Lower lobe of right lung (tissue), 2 donors: Measurements from ENCODE around the gene CFAP410. TPM values are rescaled to one million over a fixed set of nuclear protein-coding genes. Genes with fewer than 3 reads are reported as not detected.

Experiments
- ATAC-seq, 2 donors: fragments of 200-7000 bp; cut with Tn5 transposase; one replicate each; pipeline ENCODE4 v1.9.1; 2020 to 2022; ENCODE audit warnings: mild to moderate bottlenecking in 2 of 2, moderate library complexity in 2 of 2
- DNase-seq: peaks from one replicate; pipeline ENCODE4 v3.0.0-alpha.2; 2020
- H3K27ac ChIP-seq: fragments of 200-600 bp; one replicate; pipeline ENCODE4 v1.8.0; 2022
- H3K27me3 ChIP-seq: fragments of 200-600 bp; one replicate; pipeline ENCODE4 v1.8.0; 2022; ENCODE audit warnings: low read depth
- H3K36me3 ChIP-seq: fragments of 200-600 bp; one replicate; pipeline ENCODE4 v1.8.0; 2022; ENCODE audit warnings: mild to moderate bottlenecking
- H3K4me1 ChIP-seq: fragments of 200-600 bp; one replicate; pipeline ENCODE4 v1.8.0; 2022
- H3K4me3 ChIP-seq: fragments of 200-600 bp; one replicate; pipeline ENCODE4 v1.8.0; 2022; ENCODE audit warnings: mild to moderate bottlenecking
- H3K9me3 ChIP-seq: fragments of 200-600 bp; one replicate; pipeline ENCODE4 v1.8.0; 2022
- CTCF ChIP-seq: fragments of 200-600 bp; IDR thresholded peaks from one replicate; pipeline ENCODE4 v1.8.0; 2022; ENCODE audit warnings: antibody characterized with exemption, mild to moderate bottlenecking
- intact Hi-C: fragments of 100-400 bp; cut with DNase I; formaldehyde crosslinking; loops from one replicate; pipeline ENCODE4 v1.11.0; 2022
- total RNA-seq: library from RNA; stranded (reverse); fragmentation: NEBNext Ultra II Directional; extraction: Animal tissue kit (Norgen Biotek cat#: 25700); gene quantifications from one replicate; pipeline ENCODE4 v1.2.1, GENCODE V29; 2021
- donor health status: DM: no; HTN: yes; CAD: no; lungs with severe emphysema.

The CFAP410 gene
- total RNA-seq, 1 donor from 2014 or later = 20.3 TPM

- ATAC-seq (peak; percentile 62 to 65), DNase-seq (peak; percentile 90)
- no peaks in the 10 kb centered on the region for H3K36me3 ChIP-seq
- intact Hi-C loops = no loop called here
- no peaks in the 10 kb centered on the region for H3K27me3 ChIP-seq
- TF ChIP-seq CTCF = peak; percentile 85
- no peaks in the 10 kb centered on the region for H3K9me3 ChIP-seq
- H3K4me1 ChIP-seq = peaks cover 51% of the 10 kb centered on the region
- H3K27ac ChIP-seq = peak overlapping the region; percentile 53
- H3K4me3 ChIP-seq = no peak overlapping the region
Observed at GRCh38 chr21:44297525-44298290, 41.5 kb downstream of the CFAP410 start.

- no peak for TF ChIP-seq CTCF
- H3K9me3 ChIP-seq = no peaks in the 10 kb centered on the region
- no peaks in the 10 kb centered on the region for H3K27me3 ChIP-seq
- no peak overlapping the region for H3K4me3 ChIP-seq
- intact Hi-C loops = no loop called here
- ATAC-seq = no peak
- peaks cover 43% of the 10 kb centered on the region for H3K4me1 ChIP-seq
- no peaks in the 10 kb centered on the region for H3K36me3 ChIP-seq
- DNase-seq = no peak
- no peak overlapping the region for H3K27ac ChIP-seq
Observed at GRCh38 chr21:44296916-44297315, 42.3 kb downstream of the CFAP410 start.

- Histone ChIP-seq H3K4me1 (peaks cover 35% of the 10 kb centered on the region), H3K36me3 (no peaks in the 10 kb centered on the region), H3K4me3 (no peak overlapping the region), H3K27me3 (no peaks in the 10 kb centered on the region), H3K9me3 (no peaks in the 10 kb centered on the region), H3K27ac (no peak overlapping the region)
- TF ChIP-seq CTCF = no peak
- ATAC-seq = no peak
- intact Hi-C loops = no loop called here
- no peak for DNase-seq
Observed at GRCh38 chr21:44296103-44296519, 43.1 kb downstream of the CFAP410 start.

GRCh38 chr21:44295646-44296045, 43.5 kb downstream of the CFAP410 start:
- intact Hi-C loops = no loop called here
- no peak for DNase-seq
- ATAC-seq = no peak
- no peak for TF ChIP-seq CTCF
- Histone ChIP-seq H3K9me3 (no peaks in the 10 kb centered on the region), H3K36me3 (no peaks in the 10 kb centered on the region), H3K4me1 (peaks cover 30% of the 10 kb centered on the region), H3K27me3 (no peaks in the 10 kb centered on the region), H3K4me3 (no peak overlapping the region), H3K27ac (no peak overlapping the region)

- Histone ChIP-seq H3K4me3 (no peak overlapping the region), H3K36me3 (no peaks in the 10 kb centered on the region), H3K4me1 (peaks cover 30% of the 10 kb centered on the region), H3K9me3 (no peaks in the 10 kb centered on the region), H3K27me3 (no peaks in the 10 kb centered on the region), H3K27ac (no peak overlapping the region)
- no peak for DNase-seq
- no peak for ATAC-seq
- intact Hi-C loops = no loop called here
- no peak for TF ChIP-seq CTCF
Observed at GRCh38 chr21:44295163-44295573, 44.0 kb downstream of the CFAP410 start.
